Right renal cortex interstitium (tissue), 3 donors: ENCODE measurements around the gene KRT6C. TPM values are rescaled to one million over a fixed set of nuclear protein-coding genes. Genes with fewer than 3 reads are reported as not detected.
"Not testable (repeated sequence)": the region's sequence is repeated elsewhere in the genome, so short reads cannot be mapped to it uniquely, and the experiment has no call there.

Experiments
- DNase-seq, 3 donors: peaks; one replicate each; pipeline ENCODE4 v3.0.0-alpha.2; 2013; ENCODE audit warnings: low read depth in 3 of 3, low spot score in 2 of 3
- polyA plus RNA-seq, 3 donors: library from polyadenylated mRNA; unstranded; fragments of 120-200 nt; gene quantifications; one replicate each; pipeline ENCODE4 v1.2.1, GENCODE V29; 2013; ENCODE audit not compliant: insufficient read length in 3 of 3

The KRT6C gene
- polyA plus RNA-seq, 3 donors = not detected

DNA sequence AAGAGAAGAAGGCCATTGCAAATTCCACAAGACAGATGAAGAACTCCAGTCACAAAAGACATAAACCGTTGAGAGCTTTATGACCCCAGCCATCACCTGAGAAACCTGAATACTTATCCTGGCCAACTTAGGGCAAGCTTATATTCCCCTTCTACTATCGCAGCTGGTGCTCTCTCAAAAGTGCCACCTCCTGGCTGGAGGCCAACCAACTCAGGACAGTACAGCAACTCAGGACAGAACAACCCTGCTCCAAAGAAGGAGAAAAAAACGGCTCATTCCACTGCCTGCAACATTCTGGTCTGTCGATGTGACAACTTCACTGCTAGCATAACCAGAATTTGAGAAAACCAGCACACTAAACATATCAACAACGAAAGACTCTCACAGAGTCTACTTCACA is 11.9 kb downstream of the KRT6C start:
- no peak for DNase-seq

DNA sequence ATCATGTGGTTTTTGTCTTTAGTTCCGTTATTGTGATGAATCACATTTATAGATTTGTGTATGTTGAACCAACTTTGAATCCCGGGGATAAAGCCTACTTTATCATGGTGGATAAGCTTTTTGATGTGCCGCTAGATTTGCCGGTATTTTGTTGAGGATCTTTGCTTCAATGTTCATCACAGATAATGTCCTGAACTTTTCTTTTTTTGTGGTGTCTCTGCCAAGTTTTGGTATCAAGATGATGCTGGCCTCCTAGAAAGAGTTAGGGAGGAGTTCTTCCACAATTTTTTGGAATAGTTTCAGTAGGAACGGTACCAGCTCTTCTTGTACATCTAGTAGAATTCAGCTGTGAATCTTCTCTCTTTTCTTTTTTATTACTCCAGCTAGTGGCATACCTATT is 14.7 kb downstream of the KRT6C start:
- no peak for DNase-seq

DNA sequence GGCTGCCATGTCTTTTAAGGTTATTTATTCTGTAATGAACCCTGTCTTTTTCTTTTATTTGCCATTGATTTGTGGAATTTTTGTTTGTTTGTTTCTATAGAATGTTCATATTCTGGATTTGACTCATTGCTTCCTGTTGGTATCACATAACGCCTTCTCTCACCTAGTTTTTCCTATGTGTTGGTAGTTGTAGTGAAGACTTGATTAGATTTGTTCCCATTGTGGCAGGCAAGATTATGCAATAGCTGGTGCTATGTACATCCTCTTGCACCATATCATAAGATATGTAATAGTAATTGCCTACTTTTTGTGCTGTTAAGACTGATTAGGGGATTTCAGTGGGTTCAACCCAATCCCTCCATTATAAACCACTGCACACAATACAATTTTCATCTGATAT is 17.8 kb downstream of the KRT6C start:
- no peak for DNase-seq

DNA sequence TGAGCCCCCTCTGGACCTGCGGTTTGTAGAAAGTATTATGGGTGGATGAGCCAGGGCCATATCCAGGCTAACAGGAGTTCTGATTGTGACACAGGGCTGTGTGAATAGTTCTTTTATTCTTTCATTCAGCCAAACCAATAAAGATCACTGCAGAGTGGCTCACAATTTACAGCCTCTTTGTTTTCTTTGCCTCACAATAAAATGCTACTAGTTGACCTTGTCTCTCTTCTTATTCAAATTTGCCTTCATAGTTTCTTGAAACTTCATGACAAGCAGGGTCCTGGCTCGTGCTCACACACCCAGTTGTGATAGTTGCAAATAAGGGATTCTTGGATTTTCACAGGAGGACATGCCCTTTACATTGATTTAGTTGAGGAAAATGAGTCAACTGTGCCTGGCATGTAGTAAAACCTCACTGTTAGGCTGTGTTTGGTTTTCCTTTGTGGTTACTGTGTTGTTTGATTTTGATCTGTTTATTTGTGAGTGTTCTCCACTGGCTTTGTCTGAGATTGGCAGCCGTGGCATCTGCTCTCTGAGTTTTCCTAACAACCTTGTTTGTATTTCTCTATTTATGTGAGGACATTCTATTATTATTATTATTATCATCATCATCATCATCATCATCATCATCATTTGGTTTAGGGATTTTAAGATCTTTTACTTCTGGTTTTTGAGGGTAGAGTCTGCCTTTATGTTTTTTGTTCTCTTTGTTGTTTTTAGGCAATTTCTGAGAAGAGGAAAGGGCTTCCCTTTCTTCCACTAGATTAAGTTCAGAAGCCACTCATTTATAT is 19.0 kb downstream of the KRT6C start:
- no peak for DNase-seq

GRCh38 chr12:52452101-52452500 is 21.5 kb downstream of the KRT6C start, which contains the start of gene KRT6B:
Gene KRT6B, minus strand, starts transcription at chr12:52452146. Its CDS starts 68 bp downstream, at chr12:52452078.
- no peak for DNase-seq

GRCh38 chr12:52448228-52448627 is 25.4 kb downstream of the KRT6C start:
- no peak for DNase-seq

- not testable (repeated sequence) for DNase-seq
Observed at GRCh38 chr12:52447196-52447595, 26.4 kb downstream of the KRT6C start.

DNA sequence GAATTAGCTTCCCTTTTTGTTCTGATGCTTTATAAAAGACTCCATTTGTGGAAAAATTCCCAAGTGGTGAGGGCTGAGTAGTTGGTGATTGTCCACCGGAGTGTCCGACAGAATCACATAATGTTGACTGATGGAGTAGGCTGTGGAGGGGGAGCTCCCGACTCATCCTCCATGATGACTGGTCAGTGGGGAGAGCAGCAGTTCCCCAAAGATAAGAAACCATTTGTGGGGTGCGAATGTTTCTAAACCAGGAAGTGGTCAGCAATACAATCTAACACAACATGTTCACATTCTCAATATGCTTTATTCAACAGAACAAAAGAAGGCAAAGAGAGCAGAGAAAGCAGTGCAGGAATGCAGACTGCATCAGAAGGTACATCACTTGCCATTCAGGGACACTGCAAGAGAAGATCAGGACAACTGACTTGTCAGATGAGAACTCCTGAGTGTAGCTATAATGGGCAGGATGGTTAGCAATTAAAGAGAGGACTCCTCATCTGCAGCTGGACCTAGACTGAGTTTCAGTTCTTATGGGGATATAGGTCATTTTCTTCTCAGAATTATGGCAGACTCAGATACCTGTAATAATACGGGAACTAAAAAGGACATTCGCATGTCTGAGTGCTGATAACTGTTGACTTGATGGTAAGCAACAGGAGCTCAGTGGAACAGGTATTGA is 27.1 kb downstream of the KRT6C start:
- DNase-seq = no peak

DNA sequence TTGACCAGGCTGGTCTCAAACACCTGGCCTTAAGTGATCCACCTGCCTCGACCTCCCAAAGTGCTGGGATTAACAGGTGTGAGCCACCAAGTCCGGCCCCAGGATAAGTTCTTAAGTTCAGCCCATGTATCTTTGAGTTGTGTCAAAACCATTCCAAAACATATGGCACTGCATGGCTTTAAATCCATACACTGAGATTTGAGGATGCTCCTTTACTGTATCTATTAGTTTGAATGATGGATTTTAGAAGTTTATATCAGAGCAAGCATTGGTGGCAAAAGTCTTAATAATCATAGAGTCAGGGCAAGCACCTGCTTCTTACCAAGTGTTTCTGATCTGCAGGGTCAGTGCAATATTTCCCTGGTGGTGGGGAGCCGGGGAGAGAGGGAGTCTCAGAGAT is 27.7 kb downstream of the KRT6C start:
- no peak for DNase-seq

GRCh38 chr12:52444647-52445595 is 28.7 kb downstream of the KRT6C start:
- DNase-seq = no peak

- DNase-seq = no peak
Observed at GRCh38 chr12:52443966-52444365, 29.6 kb downstream of the KRT6C start.

DNA sequence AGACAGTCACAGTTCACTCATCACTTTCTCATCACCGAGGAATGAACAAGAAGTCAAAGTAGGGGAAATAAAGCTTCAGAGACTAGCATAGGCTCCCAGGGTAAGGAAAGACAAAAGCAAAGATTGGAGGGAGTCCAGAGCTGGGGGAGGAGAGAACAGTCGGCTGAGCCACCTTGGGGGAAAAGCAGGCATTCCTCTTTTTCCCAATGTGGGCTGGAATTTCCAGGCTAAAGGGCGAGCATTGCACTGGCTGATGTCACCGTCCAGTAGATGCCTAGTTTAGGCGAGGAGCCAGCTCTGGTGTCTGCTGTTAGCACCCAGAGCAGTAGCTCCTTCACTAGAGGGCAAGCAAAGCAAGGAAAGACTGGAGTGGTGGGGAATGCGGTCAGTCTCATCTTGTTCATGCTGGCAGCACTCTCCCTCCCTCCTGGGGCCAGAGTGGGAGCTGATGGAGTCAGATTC is 31.0 kb downstream of the KRT6C start:
- no peak for DNase-seq

- DNase-seq = no peak
Observed at GRCh38 chr12:52441320-52441911, 32.2 kb downstream of the KRT6C start.

DNA sequence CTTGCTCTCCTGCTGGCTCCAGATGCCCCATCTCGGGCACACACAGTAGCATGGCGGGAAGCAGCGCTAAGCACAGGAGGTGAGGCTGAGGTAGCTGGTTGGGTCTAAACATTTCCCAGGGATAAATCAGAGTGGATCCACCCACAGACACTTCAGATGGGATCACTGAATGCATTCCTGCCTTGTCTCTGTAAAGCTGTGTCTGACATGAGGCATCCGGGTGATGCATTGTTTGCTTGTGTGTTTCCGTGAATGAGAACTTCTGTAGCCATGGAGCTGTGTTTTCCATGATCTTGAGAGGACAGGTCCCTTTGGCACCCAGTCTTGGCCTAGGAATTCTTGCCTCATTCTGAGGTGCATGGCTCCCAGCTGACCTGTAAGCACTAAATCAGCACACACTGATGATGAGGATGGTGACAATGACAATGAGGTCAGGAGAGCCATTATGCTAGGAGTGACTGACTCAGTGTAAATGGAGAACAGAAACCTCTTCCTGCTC is 32.7 kb downstream of the KRT6C start:
- no peak for DNase-seq

GRCh38 chr12:52439845-52440244 is 33.8 kb downstream of the KRT6C start:
- no peak for DNase-seq

DNA sequence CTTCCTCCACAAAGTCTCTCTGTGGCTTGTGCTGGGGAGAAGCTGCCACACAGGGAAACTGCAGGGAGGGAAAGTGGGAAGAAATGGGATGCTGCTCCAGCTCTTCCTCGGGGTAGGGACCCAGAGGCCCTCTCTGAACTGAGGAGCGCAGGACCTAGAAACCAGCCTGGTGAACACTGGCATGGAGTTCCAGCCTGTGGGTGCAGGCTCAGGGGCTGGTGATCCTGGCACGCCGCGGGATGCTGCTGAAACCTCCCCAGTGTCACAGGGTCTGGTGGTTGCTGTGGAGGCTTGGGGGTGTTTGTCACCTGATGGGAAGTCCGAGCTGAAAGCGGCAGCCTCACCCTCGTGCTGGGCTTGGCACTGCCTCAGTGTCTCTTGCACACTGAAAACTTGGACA is 34.2 kb downstream of the KRT6C start:
- DNase-seq = no peak

GRCh38 chr12:52438305-52439301 is 35.0 kb downstream of the KRT6C start:
- no peak for DNase-seq

GRCh38 chr12:52437508-52437907 is 36.1 kb downstream of the KRT6C start:
- no peak for DNase-seq

DNA sequence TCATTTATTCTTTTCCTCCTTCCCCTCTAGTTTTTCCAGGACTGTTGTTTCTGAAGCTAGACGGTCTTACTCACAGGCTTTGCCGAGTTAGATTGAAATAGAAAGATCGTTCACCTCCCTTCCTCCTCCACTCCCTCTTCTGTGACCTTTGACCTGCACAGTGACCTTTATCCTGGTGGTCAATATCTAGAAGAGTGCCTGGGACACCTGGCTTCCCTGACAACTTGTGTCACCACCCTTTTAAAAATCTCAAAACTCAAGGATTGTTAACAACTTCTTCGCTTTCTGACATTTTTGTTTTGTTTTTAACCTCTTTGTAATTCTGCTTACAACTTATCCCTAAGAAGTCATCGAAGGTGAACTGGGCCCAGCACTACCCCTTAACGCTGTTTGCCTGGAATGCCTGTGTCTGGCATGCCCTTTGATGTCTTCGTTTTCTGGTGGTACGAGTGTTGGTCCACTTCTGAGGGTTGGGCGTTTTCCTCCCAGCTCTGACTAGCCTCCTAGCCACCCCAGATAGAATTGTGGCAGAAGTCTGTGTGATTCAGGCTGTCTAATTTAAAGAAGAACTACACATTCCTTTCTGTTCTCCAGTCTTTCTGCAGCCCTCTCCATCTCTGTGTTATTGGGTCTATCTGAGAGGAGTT is 36.7 kb downstream of the KRT6C start:
- DNase-seq = no peak
